Ovary (tissue), 3 donors: ENCODE measurements around the gene MTM1.

Experiments used
- EP300 ChIP-seq: sonication (generic); formaldehyde crosslinking; IDR thresholded peaks from one replicate; pipeline ENCODE4 v1.6.1; 2017; ENCODE audit warnings: antibody characterized with exemption
- POLR2A ChIP-seq: fragments of 450-650 bp; IDR thresholded peaks from one replicate; pipeline ENCODE4 v1.6.1; 2017; ENCODE audit warnings: antibody characterized with exemption, mild to moderate bottlenecking, moderate library complexity
- TF ChIP-seq, protein P1 (sequence below), 3 donors: fragments of 450-650 bp in 2 of 3; fragments of 200-600 bp in 1 of 3; IDR thresholded peaks; one replicate each; pipeline versions ENCODE4 v1.5.1 to v1.8.0; 2016 to 2022; ENCODE audit warnings: antibody characterized with exemption in 3 of 3, mild to moderate bottlenecking in 1 of 3
- donor health status: DM: no; HTN: no; CAD: no.

DNA sequence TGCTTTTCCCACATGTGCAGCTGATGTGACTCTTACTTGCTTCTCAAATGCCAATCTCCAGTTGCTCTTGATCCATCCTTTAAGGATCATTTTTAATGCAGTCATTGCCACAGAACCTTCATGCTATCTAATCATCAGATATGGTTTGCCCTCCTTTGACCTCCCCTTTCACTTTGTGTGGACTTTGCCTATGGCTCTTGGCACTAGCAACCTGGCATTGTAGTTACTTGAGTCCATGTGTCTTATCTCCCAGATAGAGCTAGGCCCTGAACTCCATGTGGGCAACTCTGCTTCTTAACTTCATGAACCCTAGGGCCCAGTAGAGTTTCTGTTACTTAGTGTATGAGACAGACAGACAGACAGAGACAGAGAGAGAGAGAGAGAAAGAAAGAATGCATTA is 41.6 kb downstream of the MTM1 start:
- TF ChIP-seq, protein P1, sequence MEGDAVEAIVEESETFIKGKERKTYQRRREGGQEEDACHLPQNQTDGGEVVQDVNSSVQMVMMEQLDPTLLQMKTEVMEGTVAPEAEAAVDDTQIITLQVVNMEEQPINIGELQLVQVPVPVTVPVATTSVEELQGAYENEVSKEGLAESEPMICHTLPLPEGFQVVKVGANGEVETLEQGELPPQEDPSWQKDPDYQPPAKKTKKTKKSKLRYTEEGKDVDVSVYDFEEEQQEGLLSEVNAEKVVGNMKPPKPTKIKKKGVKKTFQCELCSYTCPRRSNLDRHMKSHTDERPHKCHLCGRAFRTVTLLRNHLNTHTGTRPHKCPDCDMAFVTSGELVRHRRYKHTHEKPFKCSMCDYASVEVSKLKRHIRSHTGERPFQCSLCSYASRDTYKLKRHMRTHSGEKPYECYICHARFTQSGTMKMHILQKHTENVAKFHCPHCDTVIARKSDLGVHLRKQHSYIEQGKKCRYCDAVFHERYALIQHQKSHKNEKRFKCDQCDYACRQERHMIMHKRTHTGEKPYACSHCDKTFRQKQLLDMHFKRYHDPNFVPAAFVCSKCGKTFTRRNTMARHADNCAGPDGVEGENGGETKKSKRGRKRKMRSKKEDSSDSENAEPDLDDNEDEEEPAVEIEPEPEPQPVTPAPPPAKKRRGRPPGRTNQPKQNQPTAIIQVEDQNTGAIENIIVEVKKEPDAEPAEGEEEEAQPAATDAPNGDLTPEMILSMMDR (IDR thresholded peaks at IDR 0.05) = no peak
- TF ChIP-seq POLR2A = no peak
- TF ChIP-seq EP300 = no peak
